GM12878 (cell line): Measurements from ENCODE around the gene CHMP2B. TPM values are rescaled to one million over a fixed set of nuclear protein-coding genes. Genes with fewer than 3 reads are reported as not detected.

Source experiments
- ATAC-seq: fragments of 200-7000 bp; cut with Tn5 transposase; 3 replicates; pipeline ENCODE4 v1.9.1; 2020; ENCODE audit warnings: mild to moderate bottlenecking, moderate library complexity
- BruUV-seq: library from RNA; stranded (reverse); fragments of 400-500 nt; replicated peaks from 2 replicates; lab custom pipeline; 2021; lab: Mats Ljungman, UMichigan
- CTCF ChIA-PET: fragments of 300-600 bp; sonication (Branson Sonifier 250); formaldehyde crosslinking; extraction: SDS; loops from one replicate; lab custom pipeline; 2021; ENCODE audit warnings: inconsistent platforms; lab: Yijun Ruan, JAX
- POLR2A ChIA-PET: fragments of 350-600 bp; formaldehyde crosslinking; extraction: SDS; loops from one replicate; lab custom pipeline; 2021; ENCODE audit warnings: inconsistent platforms; lab: Charles Lee
- RAD21 ChIA-PET: fragments of 300-600 bp; sonication (Branson Sonifier 250); formaldehyde crosslinking; loops from one replicate; lab custom pipeline; 2023; ENCODE audit warnings: antibody characterized with exemption; ENCODE audit not compliant: unreplicated experiment; lab: Charles Lee
- SMC1A ChIA-PET: fragments of 300-600 bp; sonication (Branson Sonifier 250); formaldehyde crosslinking; loops from one replicate; lab custom pipeline; 2023; ENCODE audit not compliant: unreplicated experiment, uncharacterized antibody; lab: Charles Lee
- DNase-seq: peaks from one replicate; pipeline ENCODE4 v3.0.0-alpha.2; 2011; ENCODE audit warnings: low read depth, low spot score
- FAIRE-seq: peaks from 3 replicates; lab custom pipeline; 2011; peaks lifted over from hg19 to GRCh38; lab: Jason Lieb, UNC
- H2AFZ ChIP-seq: 2 replicates; pipeline ENCODE4 v1.6.0; 2011; ENCODE audit warnings: low read depth, low read length, control low read depth; ENCODE audit not compliant: control insufficient read depth
- H3K27ac ChIP-seq: 2 replicates; pipeline ENCODE4 v1.5.1; 2011; ENCODE audit warnings: control low read depth; ENCODE audit not compliant: control insufficient read depth, insufficient read depth
- H3K27me3 ChIP-seq, 2 experiments: replicated peaks in 1 of 2; 2 replicates each; pipeline versions ENCODE4 v1.6.0 to v1.6.1; 2011; ENCODE audit warnings: low read length in 1 of 2; ENCODE audit not compliant: control insufficient read depth in 2 of 2, insufficient read depth in 2 of 2
- H3K36me3 ChIP-seq, 2 experiments: 2 replicates each; pipeline ENCODE4 v1.5.1; 2011; ENCODE audit warnings: low read length in 1 of 2; ENCODE audit not compliant: control insufficient read depth in 2 of 2, insufficient read depth in 2 of 2
- H3K4me1 ChIP-seq: 2 replicates; pipeline ENCODE4 v1.6.1; 2011; ENCODE audit warnings: mild to moderate bottlenecking, low read length, moderate library complexity, mixed read lengths; ENCODE audit not compliant: control insufficient read depth, insufficient read depth
- H3K4me2 ChIP-seq: 2 replicates; pipeline ENCODE4 v1.6.0; 2011; ENCODE audit warnings: control low read depth; ENCODE audit not compliant: control insufficient read depth, insufficient read depth
- H3K4me3 ChIP-seq: fragments of 200-600 bp; sonication (generic); 2 replicates; pipeline ENCODE4 v1.5.1; 2016
- H3K79me2 ChIP-seq: 2 replicates; pipeline ENCODE4 v1.6.0; 2011; ENCODE audit warnings: low read length; ENCODE audit not compliant: control insufficient read depth, insufficient read depth
- H3K9ac ChIP-seq: 2 replicates; pipeline ENCODE4 v1.8.0; 2011; ENCODE audit warnings: low read length, control low read depth, mixed read lengths; ENCODE audit not compliant: control insufficient read depth, insufficient read depth
- H3K9me3 ChIP-seq: replicated peaks from 3 replicates; pipeline ENCODE4 v1.5.1; 2011; ENCODE audit warnings: mild to moderate bottlenecking, low read length; ENCODE audit not compliant: control insufficient read depth, insufficient read depth
- H4K20me1 ChIP-seq: 2 replicates; pipeline ENCODE4 v1.6.0; 2011; ENCODE audit not compliant: control insufficient read depth, insufficient read depth
- CTCF ChIP-seq, 3 experiments: IDR thresholded peaks in 2 of 3; conservative IDR thresholded peaks in 1 of 3; 2 replicates each; pipeline ENCODE4 v1.5.1; 2011; ENCODE audit warnings: low read depth in 3 of 3, low read length in 3 of 3, mild to moderate bottlenecking in 3 of 3, control low read depth in 2 of 3, moderate library complexity in 2 of 3, inconsistent platforms in 1 of 3, mixed read lengths in 1 of 3; ENCODE audit not compliant: control insufficient read depth in 2 of 3, insufficient read depth in 1 of 3; ENCODE audit errors: extremely low read depth in 1 of 3
- EED ChIP-seq: sonication (generic); IDR thresholded peaks from 2 replicates; pipeline ENCODE4 v1.6.1; 2016; ENCODE audit warnings: antibody characterized with exemption, low read depth
- FOS ChIP-seq: IDR thresholded peaks from 3 replicates; pipeline ENCODE4 v1.6.1; 2011; ENCODE audit warnings: borderline replicate concordance; ENCODE audit not compliant: insufficient read length; ENCODE audit errors: extremely low read depth
- NKRF ChIP-seq: fragments of 450-650 bp; conservative IDR thresholded peaks from 2 replicates; pipeline ENCODE4 v1.6.1; 2017; ENCODE audit warnings: mild to moderate bottlenecking, moderate library complexity
- POLR2AphosphoS5 ChIP-seq: IDR thresholded peaks from 2 replicates; pipeline ENCODE4 v1.6.1; 2011; ENCODE audit warnings: mild to moderate bottlenecking, low read length, inconsistent platforms
- RUNX3 ChIP-seq: IDR thresholded peaks from 2 replicates; pipeline ENCODE4 v1.6.1; 2012; ENCODE audit warnings: low read length, inconsistent platforms
- SRF ChIP-seq, 2 experiments: IDR thresholded peaks; 2 replicates each; pipeline ENCODE4 v1.6.1; 2011; ENCODE audit warnings: low read depth in 2 of 2, low read length in 2 of 2, mild to moderate bottlenecking in 1 of 2, moderate library complexity in 1 of 2
- YY1 ChIP-seq: IDR thresholded peaks from 2 replicates; pipeline ENCODE4 v1.6.1; 2011; ENCODE audit warnings: low read depth, mild to moderate bottlenecking, low read length
- WGBS: methylation state at CpG from one replicate; pipeline ENCODE4 v1.1.6; 2016; ENCODE audit warnings: low lambda C conversion rate; ENCODE audit not compliant: insufficient replicate concordance, insufficient coverage; ENCODE audit errors: missing lambda C conversion rate; 5-methylcytosine and 5-hydroxymethylcytosine counted together
- in situ Hi-C: fragments of 300-500 bp; cut with MboI; formaldehyde crosslinking; loops from 9 replicates; pipeline ENCODE4 v1.14.3; 2018; ENCODE audit warnings: mixed read lengths
- intact Hi-C: fragments of 100-400 bp; cut with micrococcal nuclease; formaldehyde crosslinking; loops from one replicate; pipeline ENCODE4 v1.14.2; 2022; ENCODE audit not compliant: unreplicated experiment
- polyA plus RNA-seq, 11 experiments: library from polyadenylated mRNA; depleted of rRNA in 4 of 11; unstranded in 6 of 11; stranded (reverse) in 5 of 11; fragments of >200 nt; fragmentation: Nextera tagmentation in 4 of 11; fragmentation: Illumina TruSeq in 1 of 11; extraction: Ambion mirVana in 4 of 11; extraction: Trizol in 1 of 11; gene quantifications; 1 replicate in 1 of 11; 2 replicates in 10 of 11; pipeline versions ENCODE4 v1.2.1 to v1.2.3, GENCODE V29; 2011 to 2016; ENCODE audit warnings: inconsistent platforms in 2 of 11, missing spikeins in 2 of 11, low read depth in 1 of 11
- total RNA-seq, 4 experiments: library from RNA; depleted of rRNA in 3 of 4; stranded (reverse); fragments of >200 nt in 3 of 4; fragmentation: Illumina TruSeq in 1 of 4; extraction: Trizol in 1 of 4; gene quantifications; 2 replicates each; pipeline versions ENCODE4 v1.2.1 to v1.2.3, GENCODE V29; 2013 to 2021

CHMP2B gene
- total and polyA plus RNA-seq, 10 of the 15 experiments (the other 5 are each of a cell fraction or from before 2014, with no cell fraction given): 14.9 to 54.8 (median 24.6) TPM

- Histone ChIP-seq H3K4me1 (no peaks in the 10 kb centered on the region), H3K27me3 (no peaks in the 10 kb centered on the region), H3K27ac (no peak overlapping the region), H3K9ac (no peak overlapping the region), H3K36me3 (no peaks in the 10 kb centered on the region), H2AFZ (no peak overlapping the region), H4K20me1 (no peaks in the 10 kb centered on the region), H3K9me3 (no peaks in the 10 kb centered on the region), H3K4me2 (no peak overlapping the region), H3K4me3 (no peak overlapping the region), H3K79me2 (no peaks in the 10 kb centered on the region)
- ChIA-PET RAD21 (no interaction called here), POLR2A (no interaction called here), SMC1A (no interaction called here), CTCF (interaction anchor here (3.2 kb wide), 1 partner anchor 12 kb away, joined by 17 read pairs; no protein-coding TSS in a partner anchor)
- intact Hi-C loops (no loop called here), in situ Hi-C loops (no loop called here)
- BruUV-seq: no TSS peak
- DNase-seq (no peak), FAIRE-seq (no peak), ATAC-seq (no peak)
- WGBS: 100% methylated on average over 1 of the region's 1 CpG
- TF ChIP-seq RUNX3 (no peak), CTCF (IDR thresholded peaks at IDR 0.05 in 2 of 3, conservative IDR thresholded peaks at IDR 0.05 in 1 of 3; ENCODE audit: control insufficient read depth in 2 of 3, extremely low read depth in 1 of 3, insufficient read depth in 1 of 3, low read depth in 3 of 3, low read length in 3 of 3) (no peak), FOS (no peak), NKRF (no peak), POLR2AphosphoS5 (no peak), SRF (IDR thresholded peaks at IDR 0.05; ENCODE audit: low read depth in 2 of 2, low read length in 2 of 2) (no peak), YY1 (no peak), EED (no peak)
Observed at GRCh38 chr3:87248831-87249230, 21.7 kb downstream of the CHMP2B start.
